HG03521 (cell line): ENCODE results near the gene APBB1IP.
"Not testable (repeated sequence)": the region's sequence is repeated elsewhere in the genome, so short reads cannot be mapped to it uniquely, and the experiment has no call there.

Experiments used
- ATAC-seq: cut with Tn5 transposase; IDR thresholded peaks from one replicate; pipeline ENCODE4 v1.9.1; 2021; ENCODE audit warnings: mild to moderate bottlenecking, moderate library complexity; ENCODE audit not compliant: unreplicated experiment

Gene APBB1IP

GRCh38 chr10:26550774-26551526 lies 112.8 kb downstream of the APBB1IP start:
- peak; percentile 59 for ATAC-seq

GRCh38 chr10:26554246-26554645 lies 116.1 kb downstream of the APBB1IP start:
- no peak for ATAC-seq

GRCh38 chr10:26555719-26556368 lies 117.7 kb downstream of the APBB1IP start:
- no peak for ATAC-seq

- no peak for ATAC-seq
Observed at GRCh38 chr10:26556748-26557640, 118.9 kb downstream of the APBB1IP start.

- no peak for ATAC-seq
Observed at GRCh38 chr10:26557641-26558014, 119.5 kb downstream of the APBB1IP start.

GRCh38 chr10:26566525-26567350 lies 128.6 kb downstream of the APBB1IP start:
- ATAC-seq: no peak

GRCh38 chr10:26567351-26567721 lies 129.2 kb downstream of the APBB1IP start:
- ATAC-seq: no peak

GRCh38 chr10:26571655-26572054 lies 133.5 kb downstream of the APBB1IP start:
- ATAC-seq: no peak

GRCh38 chr10:26573674-26574073 lies 135.5 kb downstream of the APBB1IP start:
- no peak for ATAC-seq

- ATAC-seq: peak; percentile 72
Observed at GRCh38 chr10:26574783-26575182, 136.6 kb downstream of the APBB1IP start.

- not testable (repeated sequence) for ATAC-seq
Observed at GRCh38 chr10:26578371-26578770, 140.2 kb downstream of the APBB1IP start.

GRCh38 chr10:26579256-26580063 lies 141.3 kb downstream of the APBB1IP start:
- no peak for ATAC-seq

- ATAC-seq: no peak
Observed at GRCh38 chr10:26586211-26586610, 148.1 kb downstream of the APBB1IP start.

- no peak for ATAC-seq
Observed at GRCh38 chr10:26588611-26589010, 150.5 kb downstream of the APBB1IP start.

GRCh38 chr10:26589813-26590212 lies 151.7 kb downstream of the APBB1IP start:
- not testable (repeated sequence) for ATAC-seq

GRCh38 chr10:26593896-26594295 lies 155.8 kb downstream of the APBB1IP start:
- ATAC-seq: no peak

GRCh38 chr10:26603283-26603682 lies 165.1 kb downstream of the APBB1IP start:
- ATAC-seq: not testable (repeated sequence)

GRCh38 chr10:26604320-26605093 lies 166.4 kb downstream of the APBB1IP start:
- not testable (repeated sequence) for ATAC-seq

GRCh38 chr10:26606389-26606877 lies 168.3 kb downstream of the APBB1IP start:
- not testable (repeated sequence) for ATAC-seq
